SIG-M5 treated with dmso at 0.1 percent for 504 hours (cell line): ENCODE data around the gene CAMTA1.

ENCODE experiments used
- DNase-seq: peaks from one replicate; lab custom pipeline; 2025; ENCODE audit not compliant: unreplicated experiment; lab: John Stamatoyannopoulos, UW

Gene CAMTA1

GRCh38 chr1:7293702-7294629, 508.7 kb downstream of the CAMTA1 start:
- DNase-seq, result no peak

- no peak for DNase-seq
These were observed 509.4 kb downstream of the CAMTA1 start for GRCh38 chr1:7294636-7295035.

- DNase-seq, result no peak
These were observed 510.7 kb downstream of the CAMTA1 start for GRCh38 chr1:7295946-7296345.

- DNase-seq, result no peak
These were observed 511.7 kb downstream of the CAMTA1 start for GRCh38 chr1:7296968-7297367.

GRCh38 chr1:7298145-7298544, 512.9 kb downstream of the CAMTA1 start:
- no peak for DNase-seq

GRCh38 chr1:7298749-7299151, 513.5 kb downstream of the CAMTA1 start:
- no peak for DNase-seq

- no peak for DNase-seq
These were observed 514.1 kb downstream of the CAMTA1 start for GRCh38 chr1:7299329-7299799.

- no peak for DNase-seq
These were observed 514.7 kb downstream of the CAMTA1 start for GRCh38 chr1:7299994-7300393.

- no peak for DNase-seq
These were observed 515.8 kb downstream of the CAMTA1 start for GRCh38 chr1:7300893-7301663.

GRCh38 chr1:7301664-7301981, 516.4 kb downstream of the CAMTA1 start:
- DNase-seq, result no peak

GRCh38 chr1:7302126-7302525, 516.9 kb downstream of the CAMTA1 start:
- no peak for DNase-seq

GRCh38 chr1:7302873-7303272, 517.6 kb downstream of the CAMTA1 start:
- no peak for DNase-seq

- DNase-seq, result no peak
These were observed 518.5 kb downstream of the CAMTA1 start for GRCh38 chr1:7303554-7304317.

- DNase-seq, result no peak
These were observed 527.9 kb downstream of the CAMTA1 start for GRCh38 chr1:7313081-7313546.

- DNase-seq, result no peak
These were observed 528.6 kb downstream of the CAMTA1 start for GRCh38 chr1:7313826-7314225.

- DNase-seq, result no peak
These were observed 530.1 kb downstream of the CAMTA1 start for GRCh38 chr1:7315316-7315715.

- no peak for DNase-seq
These were observed 530.7 kb downstream of the CAMTA1 start for GRCh38 chr1:7315946-7316345.

GRCh38 chr1:7317888-7318287, 532.6 kb downstream of the CAMTA1 start:
- no peak for DNase-seq

- DNase-seq, result no peak
These were observed 533.9 kb downstream of the CAMTA1 start for GRCh38 chr1:7319196-7319595.

GRCh38 chr1:7320661-7321060, 535.4 kb downstream of the CAMTA1 start:
- DNase-seq, result no peak

GRCh38 chr1:7322283-7322785, 537.1 kb downstream of the CAMTA1 start:
- no peak for DNase-seq
